ENCODE data around the gene SPOUT1. TPM values are rescaled to one million over a fixed set of nuclear protein-coding genes. Genes with fewer than 3 reads are reported as not detected.
"Not testable (repeated sequence)": the region's sequence is repeated elsewhere in the genome, so short reads cannot be mapped to it uniquely, and the experiment has no call there.

The SPOUT1 gene, protein sequence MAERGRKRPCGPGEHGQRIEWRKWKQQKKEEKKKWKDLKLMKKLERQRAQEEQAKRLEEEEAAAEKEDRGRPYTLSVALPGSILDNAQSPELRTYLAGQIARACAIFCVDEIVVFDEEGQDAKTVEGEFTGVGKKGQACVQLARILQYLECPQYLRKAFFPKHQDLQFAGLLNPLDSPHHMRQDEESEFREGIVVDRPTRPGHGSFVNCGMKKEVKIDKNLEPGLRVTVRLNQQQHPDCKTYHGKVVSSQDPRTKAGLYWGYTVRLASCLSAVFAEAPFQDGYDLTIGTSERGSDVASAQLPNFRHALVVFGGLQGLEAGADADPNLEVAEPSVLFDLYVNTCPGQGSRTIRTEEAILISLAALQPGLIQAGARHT
- 10 to 100 TPM in 9 of 10 donors, 1 to 10 TPM in 1; 9.9 to 22.1 (median 16.4) TPM for total RNA-seq
- polyA plus RNA-seq, result 10 to 100 TPM; 20.8 to 22.4 TPM
- long read RNA-seq, donor 1, full-length matches to known transcripts, result 22 of 49 reads
- long read RNA-seq, donor 1, partial matches to known transcripts, result 10 of 49 reads
- long read RNA-seq, donor 1, other reads (novel, unspliced or antisense), result 17 of 49 reads
- long read RNA-seq, donor 2, full-length matches to known transcripts, result 16 of 37 reads
- long read RNA-seq, donor 2, partial matches to known transcripts, result 3 of 37 reads
- long read RNA-seq, donor 2, other reads (novel, unspliced or antisense), result 18 of 37 reads
- long read RNA-seq, donor 3, full-length matches to known transcripts, result 27 of 45 reads
- long read RNA-seq, donor 3, partial matches to known transcripts, result 3 of 45 reads
- long read RNA-seq, donor 3, other reads (novel, unspliced or antisense), result 15 of 45 reads

DNA sequence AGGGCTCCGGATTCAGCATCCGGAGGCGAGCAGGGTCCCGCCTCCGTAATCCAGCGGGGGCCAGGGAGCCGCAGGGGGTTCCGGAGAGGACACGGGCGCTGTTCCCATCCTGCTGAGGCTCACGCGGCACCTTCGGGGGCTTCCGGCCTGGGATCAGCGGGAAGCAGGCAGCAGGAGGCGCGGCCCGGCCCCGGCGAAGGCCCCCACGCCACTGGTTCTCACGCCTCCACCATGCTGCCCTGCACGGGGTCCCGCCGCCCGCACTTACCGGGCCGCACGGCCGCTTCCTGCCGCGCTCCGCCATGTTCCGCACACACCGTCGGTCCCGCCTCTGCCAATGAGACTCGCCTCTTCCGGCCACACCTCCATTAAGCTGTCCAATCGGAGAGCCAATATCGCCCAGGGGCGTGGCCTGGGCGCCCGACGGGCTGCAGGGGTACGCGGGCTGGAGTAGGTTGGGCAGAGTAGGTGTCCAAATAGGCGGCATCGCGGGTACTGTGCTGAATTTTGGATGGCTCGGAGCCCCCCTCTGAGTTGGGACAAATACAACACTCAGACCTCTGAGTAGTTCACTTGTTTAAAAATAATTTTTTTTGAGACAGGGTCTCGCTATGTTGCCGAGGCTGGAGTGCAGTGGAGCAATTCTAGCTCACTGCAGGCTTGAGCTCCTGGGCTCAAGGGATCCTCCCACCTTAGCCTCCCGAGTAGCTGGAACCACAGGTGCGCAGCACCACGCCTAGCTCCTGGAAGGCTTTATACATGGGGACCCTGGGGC lies at the start of gene SPOUT1:
SPOUT1 (minus strand) TSS at position 318 of the 775 bp plus-strand sequence; CDS start at position 304, 14 bp downstream.
- Histone ChIP-seq H3K27ac (peak within 1 kb of the TSS in 9 of 10 donors; percentile 77 to 90 (median 82)), H3K9me3 (no peaks in the 10 kb centered on the region), H3K27me3 (no peaks in the 10 kb centered on the region), H3K4me3 (peak within 1 kb of the TSS; percentile 75 to 100 (median 90)), H3K4me1 (peaks cover 5 to 25% (median 15%) of the 10 kb centered on the region in 9 donors), H3K36me3 (peaks cover 0 to 52% (median 18%) of the 10 kb centered on the region in 9 donors)
- ATAC-seq, result peak; percentile 97 to 100 (median 99)
- peak; percentile 93 for DNase-seq
- intact Hi-C loops (cut with DNase I), result no loop called here
- WGBS, 2 donors, result 1 to 2% methylated on average over 56 of the region's 56 CpGs
- TF ChIP-seq, protein P1, sequence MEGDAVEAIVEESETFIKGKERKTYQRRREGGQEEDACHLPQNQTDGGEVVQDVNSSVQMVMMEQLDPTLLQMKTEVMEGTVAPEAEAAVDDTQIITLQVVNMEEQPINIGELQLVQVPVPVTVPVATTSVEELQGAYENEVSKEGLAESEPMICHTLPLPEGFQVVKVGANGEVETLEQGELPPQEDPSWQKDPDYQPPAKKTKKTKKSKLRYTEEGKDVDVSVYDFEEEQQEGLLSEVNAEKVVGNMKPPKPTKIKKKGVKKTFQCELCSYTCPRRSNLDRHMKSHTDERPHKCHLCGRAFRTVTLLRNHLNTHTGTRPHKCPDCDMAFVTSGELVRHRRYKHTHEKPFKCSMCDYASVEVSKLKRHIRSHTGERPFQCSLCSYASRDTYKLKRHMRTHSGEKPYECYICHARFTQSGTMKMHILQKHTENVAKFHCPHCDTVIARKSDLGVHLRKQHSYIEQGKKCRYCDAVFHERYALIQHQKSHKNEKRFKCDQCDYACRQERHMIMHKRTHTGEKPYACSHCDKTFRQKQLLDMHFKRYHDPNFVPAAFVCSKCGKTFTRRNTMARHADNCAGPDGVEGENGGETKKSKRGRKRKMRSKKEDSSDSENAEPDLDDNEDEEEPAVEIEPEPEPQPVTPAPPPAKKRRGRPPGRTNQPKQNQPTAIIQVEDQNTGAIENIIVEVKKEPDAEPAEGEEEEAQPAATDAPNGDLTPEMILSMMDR (IDR thresholded peaks at IDR 0.05), result no peak

- 87 to 90% methylated on average over 5 of the region's 5 CpGs for WGBS, 2 donors
- Histone ChIP-seq H3K4me1 (peaks cover 0 to 48% (median 32%) of the 10 kb centered on the region in 9 donors), H3K9me3 (no peaks in the 10 kb centered on the region), H3K27me3 (no peaks in the 10 kb centered on the region), H3K27ac (peak overlapping the region in 4 of 10 donors; percentile 18 to 50 (median 33)), H3K36me3 (no peaks in the 10 kb centered on the region), H3K4me3 (no peak overlapping the region)
- ATAC-seq (no peak), DNase-seq (no peak)
- TF ChIP-seq, protein P1 (IDR thresholded peaks at IDR 0.05), result no peak
- intact Hi-C loops (cut with DNase I), result no loop called here
These were observed 48.3 kb upstream of the SPOUT1 start for GRCh38 chr9:128877852-128878251.

DNA sequence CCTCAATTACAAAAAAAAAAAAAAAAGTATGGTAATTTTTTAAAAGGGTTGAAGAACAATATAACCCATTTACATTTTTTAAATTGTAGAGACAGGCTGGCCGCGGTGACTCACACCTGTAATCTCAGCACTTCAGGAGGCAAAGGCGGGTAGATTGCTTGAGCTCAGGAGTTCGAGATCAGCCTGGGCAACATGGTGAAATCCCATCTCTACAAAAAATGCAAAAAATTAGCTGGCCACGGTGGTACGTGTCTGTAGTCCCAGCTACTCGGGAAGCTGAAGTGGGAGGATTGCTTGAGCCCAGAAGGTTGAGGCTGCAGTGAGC lies 41.3 kb upstream of the SPOUT1 start:
- ATAC-seq; H3K9me3 ChIP-seq; H3K27me3 ChIP-seq; DNase-seq; intact Hi-C loops (cut with DNase I); H3K27ac ChIP-seq; H3K4me1 ChIP-seq; H3K4me3 ChIP-seq: not testable (repeated sequence)
- 91 to 95% methylated on average over 7 of the region's 7 CpGs for WGBS, 2 donors
- peaks cover 0 to 16% (median 0%) of the 10 kb centered on the region in 9 donors for H3K36me3 ChIP-seq

GRCh38 chr9:128870128-128870940 lies 40.7 kb upstream of the SPOUT1 start:
- TF ChIP-seq, protein P1 (IDR thresholded peaks at IDR 0.05), result no peak
- Histone ChIP-seq H3K4me1 (peaks cover 0 to 8% (median 0%) of the 10 kb centered on the region in 9 donors), H3K27me3 (no peaks in the 10 kb centered on the region), H3K9me3 (no peaks in the 10 kb centered on the region), H3K4me3 (no peak overlapping the region), H3K27ac (no peak overlapping the region), H3K36me3 (peaks cover 0 to 16% (median 0%) of the 10 kb centered on the region in 9 donors)
- intact Hi-C loops (cut with DNase I), result no loop called here
- no peak for ATAC-seq
- DNase-seq, result no peak
- WGBS, 2 donors, result 88% methylated on average over 7 of the region's 7 CpGs

All from heart right ventricle (tissue), 16 donors.